Neural progenitor cell (in vitro differentiated cells): ENCODE results near the gene DDIT3.

Experiments
- EZH2 ChIP-seq: fragments of 200-600 bp; sonication (generic); IDR thresholded peaks from 2 replicates; pipeline ENCODE4 v1.6.1; 2017; ENCODE audit warnings: antibody characterized with exemption, mild to moderate bottlenecking, moderate library complexity
- TF ChIP-seq, protein P1 (sequence below): fragments of 200-600 bp; sonication (generic); IDR thresholded peaks from 2 replicates; pipeline ENCODE4 v1.5.1; 2017; ENCODE audit warnings: antibody characterized with exemption, mild to moderate bottlenecking

DNA sequence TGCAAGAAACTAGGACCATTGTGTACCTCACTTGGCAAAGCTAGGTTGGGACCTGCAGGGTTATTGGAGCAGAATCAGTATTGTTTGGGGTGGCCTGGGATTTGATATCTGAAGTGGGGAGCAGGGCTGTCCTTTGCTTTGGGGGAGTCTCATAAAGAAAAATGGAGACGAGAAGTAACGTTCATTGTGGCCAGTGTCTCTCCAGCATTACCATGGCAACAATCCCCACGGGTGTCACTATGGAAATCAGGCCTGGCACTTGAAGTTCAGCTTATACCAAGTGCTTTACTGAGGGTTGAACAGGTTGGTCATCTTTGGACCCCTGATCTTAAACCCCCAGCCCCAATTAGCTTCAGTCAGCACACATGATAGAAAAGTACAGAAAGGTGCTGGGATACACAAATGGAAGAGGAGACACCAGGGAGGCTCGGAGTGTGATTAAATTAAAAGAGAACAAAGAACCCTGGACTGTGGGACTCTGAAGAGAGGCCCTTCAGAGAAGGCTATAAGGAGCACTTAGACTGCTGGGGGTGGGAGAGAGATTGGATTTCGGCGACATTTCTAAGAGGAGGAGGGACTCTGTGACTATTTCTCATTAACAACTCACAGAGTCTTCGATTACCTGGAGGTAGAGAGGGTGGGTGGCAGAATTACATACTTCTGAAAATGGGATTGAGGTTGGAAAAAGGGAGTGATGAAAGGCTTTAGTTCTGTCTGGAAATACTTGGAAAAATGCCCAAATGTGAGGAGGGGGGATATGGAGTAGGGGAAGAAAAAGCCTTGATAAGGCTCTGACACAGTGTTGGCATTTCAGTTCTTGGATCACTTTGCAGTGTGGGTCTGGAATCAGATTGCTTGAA lies 33.3 kb upstream of the DDIT3 start:
- TF ChIP-seq, protein P1, sequence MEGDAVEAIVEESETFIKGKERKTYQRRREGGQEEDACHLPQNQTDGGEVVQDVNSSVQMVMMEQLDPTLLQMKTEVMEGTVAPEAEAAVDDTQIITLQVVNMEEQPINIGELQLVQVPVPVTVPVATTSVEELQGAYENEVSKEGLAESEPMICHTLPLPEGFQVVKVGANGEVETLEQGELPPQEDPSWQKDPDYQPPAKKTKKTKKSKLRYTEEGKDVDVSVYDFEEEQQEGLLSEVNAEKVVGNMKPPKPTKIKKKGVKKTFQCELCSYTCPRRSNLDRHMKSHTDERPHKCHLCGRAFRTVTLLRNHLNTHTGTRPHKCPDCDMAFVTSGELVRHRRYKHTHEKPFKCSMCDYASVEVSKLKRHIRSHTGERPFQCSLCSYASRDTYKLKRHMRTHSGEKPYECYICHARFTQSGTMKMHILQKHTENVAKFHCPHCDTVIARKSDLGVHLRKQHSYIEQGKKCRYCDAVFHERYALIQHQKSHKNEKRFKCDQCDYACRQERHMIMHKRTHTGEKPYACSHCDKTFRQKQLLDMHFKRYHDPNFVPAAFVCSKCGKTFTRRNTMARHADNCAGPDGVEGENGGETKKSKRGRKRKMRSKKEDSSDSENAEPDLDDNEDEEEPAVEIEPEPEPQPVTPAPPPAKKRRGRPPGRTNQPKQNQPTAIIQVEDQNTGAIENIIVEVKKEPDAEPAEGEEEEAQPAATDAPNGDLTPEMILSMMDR: no peak
- TF ChIP-seq EZH2: no peak
